Measurements from ENCODE around the gene ACSM4. TPM values are rescaled to one million over a fixed set of nuclear protein-coding genes. Genes with fewer than 3 reads are reported as not detected.

ACSM4 gene
- total RNA-seq = not detected

GRCh38 chr12:7303772-7304171 lies at the start of gene ACSM4:
Gene ACSM4 (plus strand): TSS chr12:7304072. CDS start chr12:7304332, 260 bp downstream.
- no peaks in the 10 kb centered on the region for H3K36me3 ChIP-seq

GRCh38 chr12:7259060-7259459 lies 44.8 kb upstream of the ACSM4 start:
- Histone ChIP-seq H3K36me3 (no peaks in the 10 kb centered on the region), H3K27me3 (no peaks in the 10 kb centered on the region), H3K9me3 (no peaks in the 10 kb centered on the region), H3K4me3 (no peak overlapping the region), H3K27ac (no peak overlapping the region), H3K4me1 (no peaks in the 10 kb centered on the region)
- TF ChIP-seq CTCF (IDR thresholded peaks at IDR 0.05) (no peak), POLR2AphosphoS5 (IDR thresholded peaks at IDR 0.05; ENCODE audit: insufficient read depth in 1 of 2, low read depth in 1 of 2) (no peak), POLR2A (IDR thresholded peaks at IDR 0.05) (no peak)
- no peak for DNase-seq (ENCODE audit: extremely low spot score in 2 of 2)
- intact Hi-C loops (cut with DNase I) = no loop called here

More at GRCh38 chr12:7303772-7304171, at the start of gene ACSM4:
- Histone ChIP-seq H3K27ac (no peak within 1 kb of the TSS), H3K27me3 (no peaks in the 10 kb centered on the region), H3K4me3 (no peak within 1 kb of the TSS), H3K4me1 (no peaks in the 10 kb centered on the region), H3K9me3 (no peaks in the 10 kb centered on the region)
- TF ChIP-seq POLR2A (IDR thresholded peaks at IDR 0.05) (no peak), POLR2AphosphoS5 (IDR thresholded peaks at IDR 0.05; ENCODE audit: insufficient read depth in 1 of 2, low read depth in 1 of 2) (no peak), CTCF (IDR thresholded peaks at IDR 0.05) (no peak)
- no peak for DNase-seq (ENCODE audit: extremely low spot score in 2 of 2)
- intact Hi-C loops (cut with DNase I) = no loop called here

- no peaks in the 10 kb centered on the region for H3K9me3 ChIP-seq
- no peak overlapping the region for H3K4me3 ChIP-seq
- H3K4me1 ChIP-seq = no peaks in the 10 kb centered on the region
- intact Hi-C loops (cut with DNase I) = no loop called here
- H3K27ac ChIP-seq = no peak overlapping the region
- no peaks in the 10 kb centered on the region for H3K36me3 ChIP-seq
- TF ChIP-seq CTCF (IDR thresholded peaks at IDR 0.05) (no peak), POLR2AphosphoS5 (IDR thresholded peaks at IDR 0.05; ENCODE audit: insufficient read depth in 1 of 2, low read depth in 1 of 2) (no peak), POLR2A (IDR thresholded peaks at IDR 0.05) (no peak)
- H3K27me3 ChIP-seq = no peaks in the 10 kb centered on the region
- DNase-seq (ENCODE audit: extremely low spot score in 2 of 2) = no peak
Measured at GRCh38 chr12:7264538-7264937, 39.3 kb upstream of the ACSM4 start.

GRCh38 chr12:7265251-7265650 lies 38.6 kb upstream of the ACSM4 start:
- Histone ChIP-seq H3K36me3 (no peaks in the 10 kb centered on the region), H3K9me3 (no peaks in the 10 kb centered on the region), H3K4me1 (no peaks in the 10 kb centered on the region), H3K27me3 (no peaks in the 10 kb centered on the region), H3K27ac (no peak overlapping the region), H3K4me3 (no peak overlapping the region)
- DNase-seq (ENCODE audit: extremely low spot score in 2 of 2) = no peak
- intact Hi-C loops (cut with DNase I) = no loop called here
- no peak for TF ChIP-seq CTCF (IDR thresholded peaks at IDR 0.05)
- TF ChIP-seq POLR2AphosphoS5 (IDR thresholded peaks at IDR 0.05; ENCODE audit: insufficient read depth in 1 of 2, low read depth in 1 of 2) = no peak
- TF ChIP-seq POLR2A (IDR thresholded peaks at IDR 0.05) = no peak

GRCh38 chr12:7269273-7269672 lies 34.6 kb upstream of the ACSM4 start:
- Histone ChIP-seq H3K4me3 (no peak overlapping the region), H3K4me1 (no peaks in the 10 kb centered on the region), H3K9me3 (no peaks in the 10 kb centered on the region), H3K27me3 (no peaks in the 10 kb centered on the region), H3K27ac (no peak overlapping the region), H3K36me3 (no peaks in the 10 kb centered on the region)
- TF ChIP-seq POLR2A (IDR thresholded peaks at IDR 0.05) (no peak), CTCF (IDR thresholded peaks at IDR 0.05) (no peak), POLR2AphosphoS5 (IDR thresholded peaks at IDR 0.05; ENCODE audit: insufficient read depth in 1 of 2, low read depth in 1 of 2) (no peak)
- intact Hi-C loops (cut with DNase I) = no loop called here
- no peak for DNase-seq (ENCODE audit: extremely low spot score in 2 of 2)

All from vagina (tissue), 2 donors.